GM18505 (cell line): ENCODE results near the gene UBXN4.
"Not testable (repeated sequence)": the region's sequence is repeated elsewhere in the genome, so short reads cannot be mapped to it uniquely, and the experiment has no call there.

Experiments
- ATAC-seq: cut with Tn5 transposase; IDR thresholded peaks from one replicate; pipeline ENCODE4 v1.9.1; 2021; ENCODE audit not compliant: unreplicated experiment
- POLR2A ChIP-seq: IDR thresholded peaks from 4 replicates; pipeline ENCODE4 v1.6.1; 2011; ENCODE audit warnings: borderline replicate concordance; ENCODE audit not compliant: insufficient read depth, insufficient read length; ENCODE audit errors: extremely low read depth

The UBXN4 gene

DNA sequence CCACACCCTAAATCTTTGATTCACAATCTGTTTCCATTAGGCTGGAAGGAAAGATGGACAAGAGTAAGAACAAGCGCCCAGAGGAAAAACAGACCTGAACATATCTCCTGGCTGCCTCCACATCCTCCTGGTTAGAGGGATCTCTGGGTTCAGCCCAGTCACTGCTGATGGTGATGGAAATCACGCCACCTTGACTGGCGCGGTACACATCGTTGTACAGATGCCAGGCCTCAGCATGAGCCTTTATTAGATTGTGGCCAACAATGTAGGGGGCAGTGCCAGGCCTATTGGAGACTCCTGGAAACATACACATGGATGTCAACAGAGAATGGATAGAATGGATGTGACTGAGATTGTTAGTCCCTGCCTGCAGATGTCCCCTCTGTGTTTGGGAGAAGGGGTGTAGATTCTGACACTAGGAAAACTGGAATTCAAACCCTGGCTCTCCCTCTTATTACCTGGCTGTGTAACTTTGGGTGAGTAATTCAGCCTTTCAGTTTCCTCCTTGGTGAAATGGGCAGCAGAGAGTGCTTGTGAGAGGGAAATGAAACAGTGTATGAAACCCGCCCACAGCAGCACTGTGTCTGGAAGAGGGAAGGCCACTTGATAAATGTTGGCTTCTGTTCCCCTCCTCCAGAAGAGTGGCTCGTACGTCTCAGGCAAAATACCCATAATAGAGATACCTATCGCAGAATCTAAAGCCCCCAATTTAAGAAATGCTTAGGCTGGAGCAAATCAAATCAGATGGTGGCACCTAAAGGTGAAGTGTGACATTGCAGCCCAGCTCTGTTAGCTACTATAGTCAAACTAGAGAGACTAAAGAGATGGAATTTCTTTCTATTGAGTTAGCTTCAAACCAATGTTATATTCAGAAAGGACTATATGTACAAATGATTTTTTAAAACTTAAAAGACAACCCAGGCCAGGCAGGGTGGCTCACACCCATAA lies 59.1 kb downstream of the UBXN4 start:
- ATAC-seq = no peak
- TF ChIP-seq POLR2A = no peak

GRCh38 chr2:135802350-135802749 lies 60.7 kb downstream of the UBXN4 start:
- ATAC-seq = no peak
- no peak for TF ChIP-seq POLR2A

DNA sequence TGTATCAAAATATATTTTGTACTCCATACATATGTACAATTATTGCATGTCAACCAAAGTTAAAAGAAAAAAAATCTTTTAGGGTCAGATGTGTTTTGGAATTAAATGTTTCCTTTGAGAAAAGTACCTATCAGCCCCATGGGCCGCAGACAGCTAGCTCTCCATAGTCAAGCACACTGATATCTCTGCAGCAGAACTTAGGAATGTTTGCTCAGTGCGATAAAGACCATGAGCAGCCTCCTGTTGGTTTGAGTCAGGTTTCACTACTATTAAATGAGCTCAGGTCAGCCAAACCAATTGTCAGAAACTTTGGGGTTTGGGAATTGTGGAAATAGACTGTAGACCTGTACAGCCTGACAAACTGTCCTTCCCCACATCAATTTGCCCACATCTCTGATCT lies 61.6 kb downstream of the UBXN4 start:
- TF ChIP-seq POLR2A = no peak
- no peak for ATAC-seq

- not testable (repeated sequence) for ATAC-seq
Observed at GRCh38 chr2:135807874-135808273, 66.2 kb downstream of the UBXN4 start.

DNA sequence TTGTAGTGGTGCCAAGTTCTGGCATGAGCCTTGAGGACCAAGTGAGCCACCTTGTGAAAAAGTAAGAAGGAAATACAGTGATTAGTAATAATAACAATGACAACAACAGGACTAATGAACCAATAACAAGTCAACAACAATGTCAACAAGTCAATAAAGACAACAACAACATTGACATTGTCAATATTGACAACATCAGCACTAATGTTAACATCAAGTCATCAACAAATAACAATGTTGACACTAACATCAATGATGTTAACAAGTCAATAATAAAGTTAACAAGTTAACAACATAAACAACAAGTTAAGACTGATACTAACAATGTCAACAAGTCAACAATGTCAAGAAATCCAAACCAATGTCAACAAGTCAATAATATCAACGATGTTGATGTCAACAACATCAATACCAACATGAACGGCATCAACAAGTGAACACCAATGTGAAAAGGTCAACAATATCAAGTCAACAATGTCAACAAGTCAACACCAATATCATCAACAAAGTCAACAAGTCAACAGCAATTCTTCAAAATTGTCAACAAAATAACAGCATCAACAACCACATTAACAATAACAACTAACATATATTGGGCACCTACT lies 71.4 kb downstream of the UBXN4 start:
- no peak for ATAC-seq
- no peak for TF ChIP-seq POLR2A

DNA sequence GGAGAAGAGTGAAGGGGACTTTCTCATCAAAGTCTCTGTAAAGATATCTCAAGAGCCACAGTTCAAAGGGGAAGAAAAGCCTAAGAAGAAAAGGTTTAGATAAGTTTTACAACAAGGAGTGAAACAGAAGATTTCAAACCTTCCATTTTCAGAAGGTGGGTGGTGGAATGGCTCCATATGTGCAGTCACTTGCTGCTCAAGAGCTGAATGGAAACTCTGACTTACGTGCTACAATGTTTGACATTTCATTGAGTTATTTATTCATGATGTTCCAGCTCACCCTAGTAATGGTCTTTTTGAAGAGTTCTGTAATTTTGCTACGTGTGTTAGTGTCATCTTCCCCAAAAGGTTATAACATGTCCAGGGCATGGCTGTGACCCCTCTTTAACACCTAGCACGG lies 73.6 kb downstream of the UBXN4 start:
- no peak for ATAC-seq
- TF ChIP-seq POLR2A = no peak

DNA sequence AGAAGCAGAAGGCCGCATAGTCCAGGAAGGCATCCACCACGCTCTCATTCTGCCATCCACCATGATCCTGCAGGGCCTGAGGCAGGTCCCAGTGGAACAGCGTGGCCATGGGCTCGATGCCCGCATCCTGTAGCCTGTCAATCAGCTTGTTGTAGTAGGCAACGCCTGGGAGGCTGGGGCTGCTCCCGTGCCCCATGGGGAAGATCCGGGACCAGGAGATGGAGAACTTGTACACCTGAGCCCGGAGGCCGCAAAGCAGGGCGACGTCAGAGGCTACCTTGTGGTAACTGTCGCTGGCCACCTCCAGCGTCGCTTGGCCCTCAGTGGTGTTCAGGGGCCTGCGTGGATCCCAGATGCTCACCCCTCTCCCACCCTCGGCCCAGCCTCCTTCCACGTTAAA lies 75.8 kb downstream of the UBXN4 start:
- TF ChIP-seq POLR2A = no peak
- no peak for ATAC-seq

DNA sequence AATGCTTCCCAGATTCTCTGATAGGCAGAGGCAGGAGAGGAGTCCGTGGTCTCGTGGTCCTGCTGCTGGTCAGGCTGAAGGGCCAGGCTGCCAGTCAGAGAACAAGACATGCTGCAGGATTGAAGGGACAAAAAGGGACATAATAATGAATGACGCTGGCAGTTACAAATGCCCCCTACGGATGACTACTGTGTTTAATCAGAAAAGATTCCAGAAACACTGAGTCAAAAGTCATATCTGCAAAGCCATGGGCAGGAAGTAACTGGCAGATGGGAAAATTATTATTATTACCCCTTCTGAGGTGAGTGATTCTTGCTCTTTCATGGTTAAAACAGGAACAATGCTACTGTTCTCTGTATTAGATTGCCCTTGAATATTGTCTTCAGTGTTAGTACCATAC lies 76.3 kb downstream of the UBXN4 start:
- no peak for ATAC-seq
- no peak for TF ChIP-seq POLR2A

GRCh38 chr2:135818937-135819610 lies 77.4 kb downstream of the UBXN4 start:
- ATAC-seq = no peak
- no peak for TF ChIP-seq POLR2A

GRCh38 chr2:135820003-135820618 lies 78.5 kb downstream of the UBXN4 start:
- ATAC-seq = peak; percentile 89
- TF ChIP-seq POLR2A = peak; percentile 40

DNA sequence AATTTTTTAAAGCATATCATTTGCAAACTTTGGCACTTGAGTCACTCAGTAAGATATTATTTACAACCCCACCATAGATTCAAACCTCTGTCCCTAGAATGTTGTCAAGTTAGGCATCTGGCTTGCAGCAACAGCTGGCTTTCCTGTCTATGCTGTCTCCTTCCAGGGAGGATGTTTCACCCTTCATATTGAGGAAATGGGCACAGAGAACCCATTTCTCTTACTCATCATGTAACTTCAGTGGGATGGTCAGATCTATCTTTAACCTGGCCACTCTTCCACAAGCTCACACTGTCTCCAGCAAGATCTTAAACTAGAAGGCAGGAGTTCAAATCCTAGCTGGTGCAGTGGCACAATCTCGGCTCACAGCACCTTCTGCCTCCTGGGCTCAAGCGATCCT lies 79.5 kb downstream of the UBXN4 start:
- no peak for TF ChIP-seq POLR2A

DNA sequence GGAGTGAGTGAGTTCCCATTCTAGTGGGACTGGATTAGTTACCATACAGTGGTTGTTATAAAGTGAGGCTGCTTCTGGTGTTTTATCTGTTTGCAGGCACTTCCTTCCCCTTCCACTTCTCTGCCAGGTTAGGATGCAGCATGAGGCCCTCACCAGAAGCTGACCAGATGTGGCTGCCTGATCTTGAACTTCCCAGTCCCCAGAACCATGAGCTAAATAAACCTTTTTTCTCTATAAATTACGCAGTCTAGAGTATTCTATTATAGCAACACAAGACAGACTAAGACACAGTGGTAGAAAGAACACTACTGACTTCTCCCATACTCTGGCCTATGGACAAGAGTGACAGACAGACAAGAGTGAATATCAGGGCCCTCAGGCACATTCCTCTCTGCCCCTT lies 81.2 kb downstream of the UBXN4 start:
- no peak for TF ChIP-seq POLR2A

More for the DNA sequence above, 79.5 kb downstream of the UBXN4 start:
- no peak for ATAC-seq

GRCh38 chr2:135825131-135825530 lies 83.5 kb downstream of the UBXN4 start:
- no peak for ATAC-seq
- TF ChIP-seq POLR2A = no peak

More for the DNA sequence above, 81.2 kb downstream of the UBXN4 start:
- ATAC-seq = no peak
